Thyroid gland (tissue), 4 donors: ENCODE data around the gene CFAP107. TPM values are rescaled to one million over a fixed set of nuclear protein-coding genes. Genes with fewer than 3 reads are reported as not detected.

Experiments
- DNase-seq, 2 donors: peaks; one replicate each; pipeline ENCODE4 v3.0.0-alpha.2; 2019
- H3K27ac ChIP-seq, 3 donors: fragments of 200-600 bp; sonication (generic); 1 replicate in 2 of 3; 2 replicates in 1 of 3; pipeline ENCODE4 v1.5.1; 2016 to 2019; ENCODE audit warnings: mild to moderate bottlenecking in 1 of 3, moderate library complexity in 1 of 3
- H3K27me3 ChIP-seq: fragments of 200-600 bp; sonication (generic); one replicate; pipeline ENCODE4 v1.5.1; 2019
- H3K36me3 ChIP-seq, 2 donors: fragments of 200-600 bp; sonication (generic); one replicate each; pipeline ENCODE4 v1.5.1; 2016 to 2019
- H3K4me1 ChIP-seq, 2 donors: fragments of 200-600 bp; sonication (generic); one replicate each; pipeline ENCODE4 v1.5.1; 2017 to 2019
- H3K4me3 ChIP-seq, 3 donors: fragments of 200-600 bp; sonication (generic); replicated peaks in 1 of 3; 1 replicate in 2 of 3; 2 replicates in 1 of 3; pipeline ENCODE4 v1.5.1; 2016; ENCODE audit warnings: mild to moderate bottlenecking in 1 of 3
- H3K9me3 ChIP-seq: fragments of 200-600 bp; sonication (generic); one replicate; pipeline ENCODE4 v1.5.1; 2017
- CTCF ChIP-seq, 6 experiments: fragments of 200-600 bp in 3 of 6; fragments of 450-650 bp in 3 of 6; sonication (generic) in 3 of 6; IDR thresholded peaks; one replicate each; pipeline ENCODE4 v1.5.1; 2016 to 2019; ENCODE audit warnings: antibody characterized with exemption in 6 of 6, mild to moderate bottlenecking in 2 of 6, inconsistent platforms in 1 of 6, moderate library complexity in 1 of 6
- POLR2A ChIP-seq, 2 donors: fragments of 450-650 bp; IDR thresholded peaks; one replicate each; pipeline ENCODE4 v1.6.1; 2017; ENCODE audit warnings: antibody characterized with exemption in 2 of 2, mild to moderate bottlenecking in 2 of 2, moderate library complexity in 1 of 2
- WGBS, 2 donors: methylation state at CpG; one replicate each; pipeline ENCODE4 v1.1.5; 2017; 5-methylcytosine and 5-hydroxymethylcytosine counted together
- intact Hi-C: fragments of 100-400 bp; cut with DNase I; formaldehyde crosslinking; loops from one replicate; pipeline ENCODE4 v1.15.1; 2023
- total RNA-seq, 4 donors: library from RNA; depleted of rRNA; stranded (reverse); fragments of >200 nt; gene quantifications; one replicate each; pipeline ENCODE4 v1.2.3, GENCODE V29; 2016

CFAP107 gene
- total RNA-seq, 4 donors from 2014 or later = not detected

- Histone ChIP-seq H3K9me3 (no peaks in the 10 kb centered on the region), H3K36me3 (no peaks in the 10 kb centered on the region), H3K27ac (no peak overlapping the region), H3K4me1 (no peaks in the 10 kb centered on the region), H3K27me3 (no peaks in the 10 kb centered on the region), H3K4me3 (no peak overlapping the region)
- 88 to 91% methylated on average over 5 of the region's 5 CpGs for WGBS, 2 donors
- intact Hi-C loops = no loop called here
- no peak for DNase-seq
- TF ChIP-seq POLR2A (IDR thresholded peaks at IDR 0.05) = no peak
Observed at GRCh38 chr1:12739613-12740012, 6.4 kb upstream of the CFAP107 start.

GRCh38 chr1:12741946-12742345, 4.1 kb upstream of the CFAP107 start:
- no peaks in the 10 kb centered on the region for H3K4me1 ChIP-seq
- no peaks in the 10 kb centered on the region for H3K27me3 ChIP-seq
- no peak for TF ChIP-seq POLR2A (IDR thresholded peaks at IDR 0.05)
- TF ChIP-seq CTCF (IDR thresholded peaks at IDR 0.05) = no peak
- no peak overlapping the region for H3K27ac ChIP-seq
- intact Hi-C loops = no loop called here
- H3K4me3 ChIP-seq = no peak overlapping the region
- DNase-seq = peak; percentile 74 to 75
- no peaks in the 10 kb centered on the region for H3K36me3 ChIP-seq
- WGBS, 2 donors = 18 to 55% methylated on average over 3 of the region's 3 CpGs
- H3K9me3 ChIP-seq = no peaks in the 10 kb centered on the region

DNA sequence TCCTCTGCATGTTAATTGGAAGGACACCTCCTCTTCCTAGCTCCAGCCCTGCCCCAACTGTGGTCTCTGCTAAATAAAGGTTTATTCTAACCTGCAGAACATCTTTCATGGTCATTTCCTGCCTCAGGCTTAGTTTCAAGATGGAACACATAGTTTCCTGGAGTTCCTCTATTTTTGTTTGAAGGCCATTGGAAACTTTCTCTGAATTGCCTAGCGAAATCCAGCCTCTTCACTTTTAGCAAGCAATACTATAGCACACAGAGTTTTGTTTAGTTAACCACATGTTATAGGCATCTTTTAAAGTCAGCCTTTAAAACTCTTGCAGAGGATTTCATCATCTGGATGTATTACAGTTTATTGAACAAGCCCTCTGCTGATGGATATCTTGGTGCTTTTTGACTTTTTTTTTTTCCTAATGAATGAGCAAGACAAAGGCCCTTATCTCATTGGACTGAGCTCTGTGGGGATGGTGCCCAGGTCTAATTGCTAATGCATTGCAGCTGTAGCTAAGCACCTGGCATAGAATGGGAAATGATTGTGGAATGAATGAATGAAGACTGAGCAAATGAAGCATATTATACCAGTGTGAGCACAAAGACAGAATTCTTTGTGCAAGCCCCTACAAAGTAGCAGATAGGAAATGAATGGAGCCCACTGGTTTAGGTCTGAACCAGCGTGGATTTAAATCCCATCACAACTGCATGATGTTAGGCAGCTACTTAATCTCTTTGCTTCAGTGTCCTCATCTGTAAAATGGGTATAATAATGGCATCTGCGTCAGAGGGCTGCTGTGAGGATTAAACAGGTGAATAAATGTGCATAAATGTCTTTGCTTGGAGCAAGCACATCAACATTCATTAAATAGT, 641 bp upstream of the CFAP107 start:
- H3K27me3 ChIP-seq = no peaks in the 10 kb centered on the region
- DNase-seq = no peak
- no peak overlapping the region for H3K27ac ChIP-seq
- H3K36me3 ChIP-seq = no peaks in the 10 kb centered on the region
- TF ChIP-seq POLR2A (IDR thresholded peaks at IDR 0.05) = no peak
- no peak for TF ChIP-seq CTCF (IDR thresholded peaks at IDR 0.05)
- no peak overlapping the region for H3K4me3 ChIP-seq
- 85 to 86% methylated on average over 3 of the region's 3 CpGs for WGBS, 2 donors
- H3K9me3 ChIP-seq = no peaks in the 10 kb centered on the region
- intact Hi-C loops = no loop called here
- no peaks in the 10 kb centered on the region for H3K4me1 ChIP-seq

- Histone ChIP-seq H3K27ac (no peak overlapping the region), H3K9me3 (no peaks in the 10 kb centered on the region), H3K27me3 (no peaks in the 10 kb centered on the region), H3K4me1 (no peaks in the 10 kb centered on the region), H3K4me3 (no peak overlapping the region), H3K36me3 (no peaks in the 10 kb centered on the region)
- DNase-seq = no peak
- no peak for TF ChIP-seq CTCF (IDR thresholded peaks at IDR 0.05)
- no peak for TF ChIP-seq POLR2A (IDR thresholded peaks at IDR 0.05)
- intact Hi-C loops = no loop called here
Observed at GRCh38 chr1:12748778-12749355, 2.9 kb downstream of the CFAP107 start.

DNA sequence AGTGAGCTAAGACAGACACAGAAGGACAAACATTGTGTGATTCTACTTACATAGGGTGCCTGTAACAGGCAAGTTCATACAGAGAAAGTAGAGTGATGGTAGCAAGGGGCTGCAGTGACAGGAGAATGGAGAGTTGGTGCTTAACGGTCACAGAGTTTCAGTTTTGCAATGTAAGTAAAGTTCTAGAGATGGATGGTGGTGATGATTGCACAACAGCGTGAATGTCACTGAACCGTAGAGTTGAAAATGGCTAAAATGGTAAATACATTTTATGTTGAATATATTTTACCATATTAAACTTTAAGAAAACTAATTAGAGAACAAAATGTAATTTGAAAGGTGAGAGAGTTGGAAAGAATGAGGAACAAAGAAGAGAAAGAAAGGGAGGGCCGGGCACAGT, 8.7 kb downstream of the CFAP107 start:
- TF ChIP-seq CTCF (IDR thresholded peaks at IDR 0.05) (no peak), POLR2A (IDR thresholded peaks at IDR 0.05) (no peak)
- Histone ChIP-seq H3K36me3 (no peaks in the 10 kb centered on the region), H3K4me1 (no peaks in the 10 kb centered on the region), H3K27me3 (no peaks in the 10 kb centered on the region), H3K27ac (no peak overlapping the region), H3K9me3 (no peaks in the 10 kb centered on the region), H3K4me3 (no peak overlapping the region)
- 86 to 87% methylated on average over 4 of the region's 4 CpGs for WGBS, 2 donors
- DNase-seq = no peak
- intact Hi-C loops = no loop called here
